Stimulated activated naive CD8-positive, alpha-beta T cell treated with anti-CD3 and anti-CD28 coated beads, Interleukin-15, Interleukin-2, amounts not matched to agents 100 ng/mL and 50 ng/mL, for 24 hours (primary cell): ENCODE measurements around the gene AFF3.

Experiments used
- H3K27ac Mint-ChIP-seq: one replicate; pipeline ENCODE4 v1.8.0; 2021; ENCODE audit warnings: mild to moderate bottlenecking, mixed read lengths
- H3K27me3 Mint-ChIP-seq: one replicate; pipeline ENCODE4 v1.8.0; 2021; ENCODE audit warnings: mixed read lengths
- H3K36me3 Mint-ChIP-seq: one replicate; pipeline ENCODE4 v1.8.0; 2021; ENCODE audit warnings: low read depth, mixed read lengths
- H3K4me1 Mint-ChIP-seq: one replicate; pipeline ENCODE4 v1.8.0; 2021; ENCODE audit warnings: low read depth, mixed read lengths
- H3K4me3 Mint-ChIP-seq: one replicate; pipeline ENCODE4 v1.8.0; 2021; ENCODE audit warnings: mild to moderate bottlenecking, mixed read lengths
- H3K9me3 Mint-ChIP-seq: one replicate; pipeline ENCODE4 v1.8.0; 2021; ENCODE audit warnings: mixed read lengths

Gene AFF3

DNA sequence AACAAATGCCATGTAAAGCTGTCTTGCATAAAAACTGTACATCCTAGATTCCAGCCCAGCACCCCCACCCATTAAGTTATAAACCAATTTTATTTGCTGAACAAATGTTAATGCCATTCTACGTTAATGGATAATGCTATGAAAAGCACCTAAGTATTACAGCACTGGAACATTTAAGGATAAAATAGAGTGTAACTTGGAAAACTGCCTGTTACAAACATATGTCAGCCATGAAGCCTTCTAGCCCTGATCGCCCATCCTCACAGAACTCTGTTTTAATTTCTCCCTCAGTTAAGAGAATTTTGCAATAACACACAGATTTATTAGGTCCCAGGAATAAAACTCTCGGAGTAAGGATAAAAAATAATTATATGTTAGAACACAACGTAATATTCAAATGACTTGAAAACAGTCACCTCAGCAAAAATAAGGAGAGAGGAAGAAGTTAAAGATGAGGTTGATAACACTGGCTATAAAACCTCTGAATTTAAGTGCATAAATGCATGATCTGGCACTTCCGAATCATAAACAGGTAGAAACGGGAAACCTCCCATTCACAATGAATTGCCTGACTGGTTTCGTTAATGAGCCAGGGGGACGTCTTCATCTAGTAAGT is 308.7 kb downstream of the AFF3 start:
- peaks cover 10% of the 10 kb centered on the region for H3K36me3 Mint-ChIP-seq
- H3K4me3 Mint-ChIP-seq: no peak overlapping the region
- no peak overlapping the region for H3K27ac Mint-ChIP-seq
- no peaks in the 10 kb centered on the region for H3K27me3 Mint-ChIP-seq
- H3K9me3 Mint-ChIP-seq: no peaks in the 10 kb centered on the region
- H3K4me1 Mint-ChIP-seq: peaks cover 8% of the 10 kb centered on the region

DNA sequence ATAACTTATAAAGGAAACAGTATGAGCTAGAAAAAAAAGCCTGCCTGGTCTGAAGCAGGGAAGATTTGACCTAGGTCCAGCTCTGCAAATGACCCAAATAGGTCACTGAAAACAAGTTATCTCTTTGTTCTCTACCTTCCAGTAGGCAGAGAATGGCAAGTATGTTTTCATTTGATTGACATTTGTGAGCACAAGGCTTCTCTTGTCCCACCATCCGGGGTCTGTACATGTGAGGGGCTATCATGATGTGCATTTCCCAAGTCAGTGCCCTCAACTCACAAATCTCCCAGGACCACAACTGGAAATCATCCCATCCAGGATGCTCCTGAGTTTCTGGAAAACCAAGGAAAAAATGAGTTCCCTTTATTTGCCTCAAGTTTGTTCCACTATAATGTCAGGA is 309.5 kb downstream of the AFF3 start:
- Mint-ChIP-seq H3K27me3 (no peaks in the 10 kb centered on the region), H3K4me3 (no peak overlapping the region), H3K4me1 (peaks cover 8% of the 10 kb centered on the region), H3K9me3 (no peaks in the 10 kb centered on the region), H3K27ac (no peak overlapping the region), H3K36me3 (peaks cover 10% of the 10 kb centered on the region)

DNA sequence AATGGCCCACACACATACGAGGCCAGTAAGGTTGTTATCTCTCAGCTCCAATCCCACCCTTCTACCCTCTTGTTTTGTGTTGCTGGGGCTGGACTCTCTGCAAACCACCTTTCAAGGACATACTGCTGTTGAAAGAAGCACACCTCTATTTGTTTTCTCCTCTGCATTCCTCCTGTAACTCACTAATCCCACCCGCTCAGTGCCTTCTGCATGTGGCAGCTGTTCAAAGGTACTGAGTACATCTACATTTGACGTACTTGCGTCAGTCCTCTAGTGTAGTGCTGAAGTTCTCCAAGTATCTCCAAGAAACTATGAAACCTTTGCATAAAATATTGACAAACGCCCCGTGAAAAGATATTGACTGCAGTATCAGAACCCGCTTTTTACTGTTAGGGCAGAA is 310.6 kb downstream of the AFF3 start:
- H3K4me3 Mint-ChIP-seq: no peak overlapping the region
- H3K9me3 Mint-ChIP-seq: no peaks in the 10 kb centered on the region
- no peak overlapping the region for H3K27ac Mint-ChIP-seq
- peaks cover 9% of the 10 kb centered on the region for H3K36me3 Mint-ChIP-seq
- peaks cover 5% of the 10 kb centered on the region for H3K4me1 Mint-ChIP-seq
- no peaks in the 10 kb centered on the region for H3K27me3 Mint-ChIP-seq

DNA sequence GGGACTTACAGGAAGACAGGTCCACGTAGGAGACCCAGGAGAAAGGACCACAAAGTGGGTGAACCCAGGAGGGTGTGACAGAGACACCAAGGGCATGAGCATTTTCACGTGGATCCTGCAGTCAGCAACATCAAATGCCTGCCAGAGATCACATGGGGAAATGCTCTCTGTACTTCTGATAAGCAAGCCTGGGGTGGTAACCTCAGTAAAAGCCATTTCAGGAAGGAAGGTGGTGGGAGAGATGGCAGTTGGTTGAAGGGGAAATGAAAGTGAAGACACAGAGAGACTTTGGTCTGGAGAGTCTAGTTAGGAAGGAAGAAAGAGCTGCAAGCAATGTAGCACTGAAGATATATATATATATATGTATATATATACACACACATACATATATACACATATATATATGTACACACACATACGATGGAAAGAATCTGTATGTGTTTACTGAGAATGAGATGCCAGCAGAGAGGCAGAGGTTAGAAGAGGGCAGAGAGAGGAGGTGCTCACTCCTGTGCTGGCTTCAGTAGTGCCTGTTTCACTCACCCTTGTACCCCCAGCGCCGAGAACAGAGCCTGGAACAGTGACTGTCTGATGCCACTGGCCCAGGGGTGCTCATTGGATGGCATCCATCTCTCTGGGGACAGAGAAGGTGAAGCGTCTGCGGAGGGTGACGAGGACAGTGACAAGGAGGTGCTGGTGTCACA is 314.9 kb downstream of the AFF3 start:
- no peak overlapping the region for H3K27ac Mint-ChIP-seq
- H3K36me3 Mint-ChIP-seq: no peaks in the 10 kb centered on the region
- H3K27me3 Mint-ChIP-seq: no peaks in the 10 kb centered on the region
- no peak overlapping the region for H3K4me3 Mint-ChIP-seq
- H3K4me1 Mint-ChIP-seq: no peaks in the 10 kb centered on the region
- no peaks in the 10 kb centered on the region for H3K9me3 Mint-ChIP-seq

DNA sequence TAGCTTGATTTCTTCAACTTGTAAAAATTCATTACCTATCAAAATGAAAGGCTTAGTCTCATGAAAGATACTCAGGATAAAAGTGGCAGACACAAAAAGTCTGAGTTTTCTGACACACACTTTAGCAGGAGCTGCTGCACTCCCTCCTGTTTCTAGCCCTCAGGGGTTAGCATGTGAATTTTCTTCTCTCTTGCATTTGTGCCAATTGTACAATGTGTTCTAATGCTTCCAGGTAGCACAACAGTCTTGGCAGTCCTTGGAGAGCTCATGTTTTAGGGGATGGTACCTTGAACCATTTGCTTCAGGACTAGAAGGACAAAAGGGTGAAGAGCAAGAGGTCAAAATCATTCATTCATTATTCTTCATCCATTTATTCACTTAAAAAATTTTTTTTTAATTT is 316.8 kb downstream of the AFF3 start:
- H3K4me1 Mint-ChIP-seq: no peaks in the 10 kb centered on the region
- no peaks in the 10 kb centered on the region for H3K36me3 Mint-ChIP-seq
- H3K27me3 Mint-ChIP-seq: no peaks in the 10 kb centered on the region
- H3K27ac Mint-ChIP-seq: no peak overlapping the region
- no peak overlapping the region for H3K4me3 Mint-ChIP-seq
- H3K9me3 Mint-ChIP-seq: no peaks in the 10 kb centered on the region

GRCh38 chr2:99824758-99825157 is 317.6 kb downstream of the AFF3 start:
- H3K36me3 Mint-ChIP-seq: no peaks in the 10 kb centered on the region
- H3K27me3 Mint-ChIP-seq: no peaks in the 10 kb centered on the region

GRCh38 chr2:99822474-99823207 is 319.7 kb downstream of the AFF3 start:
- H3K36me3 Mint-ChIP-seq: no peaks in the 10 kb centered on the region
- H3K4me3 Mint-ChIP-seq: no peak overlapping the region
- H3K4me1 Mint-ChIP-seq: no peaks in the 10 kb centered on the region
- no peaks in the 10 kb centered on the region for H3K27me3 Mint-ChIP-seq
- H3K9me3 Mint-ChIP-seq: no peaks in the 10 kb centered on the region
- no peak overlapping the region for H3K27ac Mint-ChIP-seq

More at GRCh38 chr2:99824758-99825157, 317.6 kb downstream of the AFF3 start:
- Mint-ChIP-seq H3K4me1 (no peaks in the 10 kb centered on the region), H3K27ac (no peak overlapping the region), H3K9me3 (no peaks in the 10 kb centered on the region), H3K4me3 (no peak overlapping the region)

DNA sequence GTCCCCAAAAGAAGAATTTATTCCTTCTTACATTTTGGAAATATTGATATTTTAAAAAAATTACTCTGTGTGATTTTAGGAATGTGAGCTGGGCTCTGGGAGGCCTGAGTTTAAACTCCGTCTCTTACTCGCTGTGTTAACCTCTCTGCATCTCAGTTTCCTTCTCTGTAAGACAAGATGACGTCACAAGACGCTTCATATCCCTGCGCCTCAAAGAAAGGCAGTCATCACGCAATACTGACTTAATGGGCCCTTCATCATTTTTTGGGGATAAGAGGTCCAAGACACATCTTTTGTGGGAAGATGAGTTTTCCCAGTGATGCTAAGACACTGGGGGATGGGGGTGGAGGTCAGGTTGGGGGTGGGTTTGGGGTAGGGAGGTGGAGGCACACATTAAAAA is 320.4 kb downstream of the AFF3 start:
- Mint-ChIP-seq H3K9me3 (no peaks in the 10 kb centered on the region), H3K27me3 (no peaks in the 10 kb centered on the region), H3K4me3 (no peak overlapping the region), H3K4me1 (no peaks in the 10 kb centered on the region), H3K36me3 (no peaks in the 10 kb centered on the region), H3K27ac (no peak overlapping the region)

- Mint-ChIP-seq H3K27ac (no peak overlapping the region), H3K9me3 (no peaks in the 10 kb centered on the region), H3K36me3 (no peaks in the 10 kb centered on the region), H3K27me3 (no peaks in the 10 kb centered on the region), H3K4me3 (no peak overlapping the region), H3K4me1 (no peaks in the 10 kb centered on the region)
Measured at GRCh38 chr2:99821572-99821971, 320.8 kb downstream of the AFF3 start.

DNA sequence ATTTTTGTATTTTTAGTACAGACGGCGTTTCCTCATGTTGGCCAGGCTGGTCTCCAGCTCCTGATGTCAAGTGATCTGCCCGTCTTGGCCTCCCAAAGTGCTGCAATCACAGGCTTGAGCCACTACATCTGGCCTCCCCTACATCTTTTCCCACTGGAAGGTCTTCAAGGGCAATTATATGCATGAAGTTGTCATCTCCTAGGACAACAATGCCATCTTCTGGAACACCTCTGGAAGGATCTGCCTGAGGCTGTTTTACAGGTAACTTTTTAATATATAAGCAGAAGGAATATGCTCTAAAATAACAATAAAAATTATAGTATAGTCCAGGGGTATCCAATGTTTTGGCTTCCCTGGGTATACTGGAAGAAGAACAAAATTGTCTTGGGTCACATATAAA is 321.4 kb downstream of the AFF3 start:
- H3K27ac Mint-ChIP-seq: no peak overlapping the region
- no peak overlapping the region for H3K4me3 Mint-ChIP-seq
- no peaks in the 10 kb centered on the region for H3K36me3 Mint-ChIP-seq
- no peaks in the 10 kb centered on the region for H3K9me3 Mint-ChIP-seq
- no peaks in the 10 kb centered on the region for H3K27me3 Mint-ChIP-seq
- no peaks in the 10 kb centered on the region for H3K4me1 Mint-ChIP-seq

DNA sequence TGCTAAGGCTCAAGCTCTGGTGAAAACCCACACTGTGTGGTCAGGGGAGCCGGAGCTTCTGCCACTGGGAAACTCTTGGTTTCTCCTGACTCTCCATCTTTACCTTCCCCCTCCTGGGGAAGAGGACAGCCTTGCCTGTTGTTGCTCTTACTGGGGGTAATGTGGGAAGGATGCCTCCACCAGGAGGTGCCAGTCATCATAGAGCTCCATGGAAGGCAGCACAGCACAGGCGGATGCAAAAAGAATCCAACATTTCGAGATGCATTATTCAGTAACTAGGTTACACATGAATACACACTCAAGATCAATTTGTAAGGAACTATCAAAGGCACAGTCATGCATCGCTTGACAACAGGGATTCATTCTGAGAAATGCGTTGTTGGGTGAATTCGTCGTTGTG is 322.6 kb downstream of the AFF3 start:
- H3K27ac Mint-ChIP-seq: no peak overlapping the region
- no peaks in the 10 kb centered on the region for H3K27me3 Mint-ChIP-seq
- no peaks in the 10 kb centered on the region for H3K36me3 Mint-ChIP-seq
- H3K4me3 Mint-ChIP-seq: no peak overlapping the region
- H3K9me3 Mint-ChIP-seq: no peaks in the 10 kb centered on the region
- H3K4me1 Mint-ChIP-seq: no peaks in the 10 kb centered on the region

DNA sequence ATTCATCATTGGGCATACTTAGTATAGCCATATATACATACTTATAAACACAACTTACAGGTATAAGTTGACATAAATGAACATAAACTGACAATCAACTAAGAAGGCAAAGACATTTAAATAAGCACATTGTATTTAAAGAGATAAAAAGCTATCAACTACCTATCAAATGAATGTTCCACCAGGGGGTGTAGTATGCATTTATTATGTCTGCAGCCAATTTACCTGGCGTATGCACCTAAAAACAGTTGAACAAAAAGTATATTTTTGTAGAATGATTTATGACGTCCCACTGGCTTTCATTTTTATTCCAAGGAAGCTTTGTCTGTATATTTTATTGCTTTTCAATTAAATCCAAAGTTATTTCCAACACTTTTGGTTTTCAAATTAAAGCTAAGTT is 323.5 kb downstream of the AFF3 start:
- H3K36me3 Mint-ChIP-seq: no peaks in the 10 kb centered on the region
- H3K27me3 Mint-ChIP-seq: no peaks in the 10 kb centered on the region
- no peak overlapping the region for H3K4me3 Mint-ChIP-seq
- no peaks in the 10 kb centered on the region for H3K9me3 Mint-ChIP-seq
- no peak overlapping the region for H3K27ac Mint-ChIP-seq
- H3K4me1 Mint-ChIP-seq: no peaks in the 10 kb centered on the region

DNA sequence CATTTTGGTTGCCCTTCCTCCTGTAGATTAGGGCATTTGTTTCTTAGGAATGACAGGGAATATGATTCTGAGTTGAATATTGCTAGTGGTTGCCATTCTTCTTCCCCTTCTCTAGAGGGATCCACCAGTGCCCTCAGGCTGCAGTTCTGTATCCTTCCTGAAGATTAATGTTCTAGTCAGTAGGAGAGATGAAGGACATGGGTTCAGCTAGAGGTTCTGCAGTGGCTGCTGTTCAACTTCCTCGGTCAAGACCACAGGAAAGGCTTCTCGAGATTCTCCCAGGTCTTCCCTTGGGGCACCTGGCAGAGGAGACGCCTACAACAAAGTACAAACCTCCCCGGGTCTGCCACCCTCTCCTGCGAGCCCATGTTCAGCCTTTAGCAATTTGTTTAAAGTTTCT is 325.5 kb downstream of the AFF3 start:
- Mint-ChIP-seq H3K27ac (no peak overlapping the region), H3K4me3 (no peak overlapping the region), H3K9me3 (no peaks in the 10 kb centered on the region), H3K36me3 (no peaks in the 10 kb centered on the region), H3K27me3 (no peaks in the 10 kb centered on the region), H3K4me1 (no peaks in the 10 kb centered on the region)

GRCh38 chr2:99812426-99812825 is 330.0 kb downstream of the AFF3 start:
- Mint-ChIP-seq H3K27me3 (no peaks in the 10 kb centered on the region), H3K4me1 (no peaks in the 10 kb centered on the region), H3K4me3 (no peak overlapping the region), H3K9me3 (no peaks in the 10 kb centered on the region), H3K36me3 (no peaks in the 10 kb centered on the region), H3K27ac (no peak overlapping the region)

- Mint-ChIP-seq H3K4me1 (no peaks in the 10 kb centered on the region), H3K4me3 (no peak overlapping the region), H3K27ac (no peak overlapping the region), H3K27me3 (no peaks in the 10 kb centered on the region), H3K9me3 (no peaks in the 10 kb centered on the region), H3K36me3 (no peaks in the 10 kb centered on the region)
Measured at GRCh38 chr2:99811544-99811943, 330.8 kb downstream of the AFF3 start.
